GM12874 (cell line): ENCODE results near the gene SOX14.

ENCODE experiments used
- TF ChIP-seq, protein P1 (sequence below): IDR thresholded peaks from 2 replicates; pipeline ENCODE4 v1.5.1; 2011; ENCODE audit warnings: low read depth, mild to moderate bottlenecking, control low read depth, low read length, moderate library complexity; ENCODE audit not compliant: insufficient read depth

Gene SOX14

GRCh38 chr3:137764001-137764433 lies at the start of gene SOX14:
SOX14 (plus strand) TSS chr3:137764315; CDS start chr3:137764785, 470 bp downstream.
- TF ChIP-seq, protein P1, sequence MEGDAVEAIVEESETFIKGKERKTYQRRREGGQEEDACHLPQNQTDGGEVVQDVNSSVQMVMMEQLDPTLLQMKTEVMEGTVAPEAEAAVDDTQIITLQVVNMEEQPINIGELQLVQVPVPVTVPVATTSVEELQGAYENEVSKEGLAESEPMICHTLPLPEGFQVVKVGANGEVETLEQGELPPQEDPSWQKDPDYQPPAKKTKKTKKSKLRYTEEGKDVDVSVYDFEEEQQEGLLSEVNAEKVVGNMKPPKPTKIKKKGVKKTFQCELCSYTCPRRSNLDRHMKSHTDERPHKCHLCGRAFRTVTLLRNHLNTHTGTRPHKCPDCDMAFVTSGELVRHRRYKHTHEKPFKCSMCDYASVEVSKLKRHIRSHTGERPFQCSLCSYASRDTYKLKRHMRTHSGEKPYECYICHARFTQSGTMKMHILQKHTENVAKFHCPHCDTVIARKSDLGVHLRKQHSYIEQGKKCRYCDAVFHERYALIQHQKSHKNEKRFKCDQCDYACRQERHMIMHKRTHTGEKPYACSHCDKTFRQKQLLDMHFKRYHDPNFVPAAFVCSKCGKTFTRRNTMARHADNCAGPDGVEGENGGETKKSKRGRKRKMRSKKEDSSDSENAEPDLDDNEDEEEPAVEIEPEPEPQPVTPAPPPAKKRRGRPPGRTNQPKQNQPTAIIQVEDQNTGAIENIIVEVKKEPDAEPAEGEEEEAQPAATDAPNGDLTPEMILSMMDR = no peak

DNA sequence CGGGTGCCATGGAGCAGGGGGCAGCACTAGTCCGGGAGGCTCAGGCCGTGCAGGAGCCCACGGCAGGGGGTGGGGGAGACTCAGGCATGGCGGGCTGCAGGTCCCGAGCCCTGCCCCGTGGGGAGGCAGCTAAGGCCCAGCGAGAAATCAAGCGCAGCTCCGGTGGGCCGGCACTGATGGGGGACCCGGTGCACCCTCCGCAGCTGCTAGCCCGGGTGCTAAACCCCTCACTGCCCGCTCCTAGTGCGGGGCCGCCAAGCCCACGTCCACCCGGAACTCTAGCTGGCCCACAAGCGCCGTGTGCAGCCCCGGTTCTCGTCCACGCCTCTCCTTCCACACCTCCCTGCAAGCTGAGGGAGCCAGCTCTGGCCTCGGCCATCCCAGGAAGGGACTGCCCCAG lies 49.6 kb upstream of the SOX14 start:
- TF ChIP-seq, protein P1 = no peak

GRCh38 chr3:137724240-137724639 lies 39.9 kb upstream of the SOX14 start:
- TF ChIP-seq, protein P1 = no peak

- TF ChIP-seq, protein P1 = no peak
Measured at GRCh38 chr3:137737208-137737607, 26.9 kb upstream of the SOX14 start.

- TF ChIP-seq, protein P1 = no peak
Measured at GRCh38 chr3:137738710-137739109, 25.4 kb upstream of the SOX14 start.

DNA sequence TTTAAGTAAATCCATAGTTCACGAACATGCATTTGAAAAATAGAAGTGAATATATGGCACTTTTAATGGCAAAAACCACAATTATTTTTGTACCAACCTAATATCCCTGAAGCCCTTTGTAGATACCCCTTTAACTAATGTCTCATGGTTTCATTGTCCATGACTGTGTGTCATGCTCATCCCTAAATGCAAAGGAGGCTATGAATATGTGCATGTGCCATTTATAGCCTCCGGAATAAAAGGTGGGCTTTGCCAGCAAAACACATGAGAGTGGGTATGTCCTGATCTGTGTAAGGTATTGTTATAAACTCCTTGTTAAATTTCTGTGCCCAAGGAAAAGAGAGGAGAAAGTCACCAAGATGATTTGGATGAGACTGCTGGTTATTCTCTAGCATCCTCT lies 20.5 kb upstream of the SOX14 start:
- TF ChIP-seq, protein P1 = no peak

DNA sequence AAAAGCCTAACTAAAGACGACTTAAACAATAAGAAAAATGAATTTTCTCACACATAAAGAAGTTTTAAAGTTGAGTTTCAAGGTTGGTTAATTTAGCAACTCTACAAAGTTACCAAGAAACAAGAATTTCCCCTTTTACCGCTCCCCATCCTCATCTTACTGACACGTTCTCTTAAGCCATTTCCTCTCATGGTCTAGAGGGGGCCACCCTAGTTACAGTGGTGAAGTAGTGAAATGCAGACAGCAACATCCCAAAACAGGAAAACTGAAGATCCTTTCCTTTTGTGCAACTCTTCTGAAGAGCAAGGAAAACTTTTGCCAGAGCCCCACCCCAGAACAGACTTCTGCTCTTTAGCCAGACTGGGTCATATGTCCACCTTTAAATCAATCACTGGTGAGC lies 17.3 kb upstream of the SOX14 start:
- TF ChIP-seq, protein P1 = no peak

GRCh38 chr3:137759505-137759904 lies 4.6 kb upstream of the SOX14 start:
- TF ChIP-seq, protein P1 = no peak
